ENCODE data around the gene FOXO6.
A peak's percentile ranks its signal among the peaks of the same experiment; 100 is the strongest.
"Not testable (repeated sequence)": the region's sequence is repeated elsewhere in the genome, so short reads cannot be mapped to it uniquely, and the experiment has no call there.

FOXO6 gene

GRCh38 chr1:41329662-41330587 lies 31.3 kb upstream of the FOXO6 start:
- no peak for DNase-seq

- DNase-seq: peak; percentile 46
Measured at GRCh38 chr1:41330588-41331545, 30.4 kb upstream of the FOXO6 start.

- DNase-seq: no peak
Measured at GRCh38 chr1:41331546-41331917, 29.7 kb upstream of the FOXO6 start.

GRCh38 chr1:41332161-41332560 lies 29.1 kb upstream of the FOXO6 start:
- DNase-seq: not testable (repeated sequence)

- peak; percentile 79 for DNase-seq
Measured at GRCh38 chr1:41333146-41333784, 28.0 kb upstream of the FOXO6 start.

- DNase-seq: no peak
Measured at GRCh38 chr1:41338820-41339219, 22.4 kb upstream of the FOXO6 start.

- DNase-seq: no peak
Measured at GRCh38 chr1:41340655-41341364, 20.4 kb upstream of the FOXO6 start.

GRCh38 chr1:41341365-41341683 lies 19.9 kb upstream of the FOXO6 start:
- DNase-seq: no peak

GRCh38 chr1:41341772-41342562 lies 19.3 kb upstream of the FOXO6 start:
- no peak for DNase-seq

- no peak for DNase-seq
Measured at GRCh38 chr1:41342774-41343355, 18.4 kb upstream of the FOXO6 start.

- peak; percentile 30 for DNase-seq
Measured at GRCh38 chr1:41343790-41344699, 17.2 kb upstream of the FOXO6 start.

GRCh38 chr1:41344708-41345159 lies 16.5 kb upstream of the FOXO6 start:
- DNase-seq: no peak

- peak; percentile 48 for DNase-seq
Measured at GRCh38 chr1:41345434-41346075, 15.7 kb upstream of the FOXO6 start.

- no peak for DNase-seq
Measured at GRCh38 chr1:41347276-41347675, 14.0 kb upstream of the FOXO6 start.

- no peak for DNase-seq
Measured at GRCh38 chr1:41348394-41348793, 12.8 kb upstream of the FOXO6 start.

GRCh38 chr1:41349361-41350054 lies 11.7 kb upstream of the FOXO6 start:
- no peak for DNase-seq

GRCh38 chr1:41350055-41350378 lies 11.2 kb upstream of the FOXO6 start:
- no peak for DNase-seq

- DNase-seq: no peak
Measured at GRCh38 chr1:41351262-41352151, 9.7 kb upstream of the FOXO6 start.

Data from hematopoietic multipotent progenitor cell treated with erythropoietin and hydrocortisone succinate and interleukin-3 and kit ligand, for 4 days (in vitro differentiated cells).